ENCODE results near the gene SLC29A4.

GRCh38 chr7:5343884-5344283 lies 61.1 kb downstream of the SLC29A4 start:
- TF ChIP-seq CTCF (IDR thresholded peaks at IDR 0.05) = no peak
- TF ChIP-seq ZFX (IDR thresholded peaks at IDR 0.05; ENCODE audit: borderline replicate concordance) = no peak
